Fibroblast of peridontal ligament (primary cell): ENCODE results near the gene COX7A2L.
"Not testable (repeated sequence)": the region's sequence is repeated elsewhere in the genome, so short reads cannot be mapped to it uniquely, and the experiment has no call there.

Source experiments
- DNase-seq: peaks from one replicate; pipeline ENCODE4 v3.0.0-alpha.2; 2010; ENCODE audit errors: extremely low read depth

The COX7A2L gene

GRCh38 chr2:42367835-42368234 lies 6.8 kb upstream of the COX7A2L start:
- DNase-seq = peak; percentile 45

- DNase-seq = no peak
These were observed 5.4 kb upstream of the COX7A2L start for GRCh38 chr2:42366411-42366810.

GRCh38 chr2:42364658-42365057 lies 3.6 kb upstream of the COX7A2L start:
- no peak for DNase-seq

GRCh38 chr2:42363413-42363812 lies 2.4 kb upstream of the COX7A2L start:
- no peak for DNase-seq

- DNase-seq = no peak
These were observed 789 bp upstream of the COX7A2L start for GRCh38 chr2:42361728-42362283.

- DNase-seq = no peak
These were observed 526 bp downstream of the COX7A2L start for GRCh38 chr2:42360493-42360889.

- peak; percentile 56 for DNase-seq
These were observed 993 bp downstream of the COX7A2L start for GRCh38 chr2:42359965-42360483.

- peak; percentile 50 for DNase-seq
These were observed 1.6 kb downstream of the COX7A2L start for GRCh38 chr2:42359304-42359964.

- DNase-seq = peak; percentile 45
These were observed 7.1 kb downstream of the COX7A2L start for GRCh38 chr2:42353792-42354429.

- no peak for DNase-seq
These were observed 9.2 kb downstream of the COX7A2L start for GRCh38 chr2:42351864-42352263.

GRCh38 chr2:42350434-42351063 lies 10.5 kb downstream of the COX7A2L start:
- peak; percentile 35 for DNase-seq

- DNase-seq = no peak
These were observed 12.8 kb downstream of the COX7A2L start for GRCh38 chr2:42348113-42348805.

- not testable (repeated sequence) for DNase-seq
These were observed 13.5 kb downstream of the COX7A2L start for GRCh38 chr2:42347518-42347917.

GRCh38 chr2:42346856-42347255 lies 14.2 kb downstream of the COX7A2L start:
- not testable (repeated sequence) for DNase-seq

GRCh38 chr2:42345986-42346385 lies 15.0 kb downstream of the COX7A2L start:
- DNase-seq = no peak

- no peak for DNase-seq
These were observed 18.2 kb downstream of the COX7A2L start for GRCh38 chr2:42342795-42343241.

- peak; percentile 92 for DNase-seq
These were observed 18.8 kb downstream of the COX7A2L start for GRCh38 chr2:42342061-42342794.

GRCh38 chr2:42340938-42341636 lies 19.9 kb downstream of the COX7A2L start:
- no peak for DNase-seq

- no peak for DNase-seq
These were observed 20.7 kb downstream of the COX7A2L start for GRCh38 chr2:42340045-42340937.
